ENCODE data around the gene TEX54.
A peak's percentile ranks its signal among the peaks of the same experiment; 100 is the strongest.

Gene TEX54

DNA sequence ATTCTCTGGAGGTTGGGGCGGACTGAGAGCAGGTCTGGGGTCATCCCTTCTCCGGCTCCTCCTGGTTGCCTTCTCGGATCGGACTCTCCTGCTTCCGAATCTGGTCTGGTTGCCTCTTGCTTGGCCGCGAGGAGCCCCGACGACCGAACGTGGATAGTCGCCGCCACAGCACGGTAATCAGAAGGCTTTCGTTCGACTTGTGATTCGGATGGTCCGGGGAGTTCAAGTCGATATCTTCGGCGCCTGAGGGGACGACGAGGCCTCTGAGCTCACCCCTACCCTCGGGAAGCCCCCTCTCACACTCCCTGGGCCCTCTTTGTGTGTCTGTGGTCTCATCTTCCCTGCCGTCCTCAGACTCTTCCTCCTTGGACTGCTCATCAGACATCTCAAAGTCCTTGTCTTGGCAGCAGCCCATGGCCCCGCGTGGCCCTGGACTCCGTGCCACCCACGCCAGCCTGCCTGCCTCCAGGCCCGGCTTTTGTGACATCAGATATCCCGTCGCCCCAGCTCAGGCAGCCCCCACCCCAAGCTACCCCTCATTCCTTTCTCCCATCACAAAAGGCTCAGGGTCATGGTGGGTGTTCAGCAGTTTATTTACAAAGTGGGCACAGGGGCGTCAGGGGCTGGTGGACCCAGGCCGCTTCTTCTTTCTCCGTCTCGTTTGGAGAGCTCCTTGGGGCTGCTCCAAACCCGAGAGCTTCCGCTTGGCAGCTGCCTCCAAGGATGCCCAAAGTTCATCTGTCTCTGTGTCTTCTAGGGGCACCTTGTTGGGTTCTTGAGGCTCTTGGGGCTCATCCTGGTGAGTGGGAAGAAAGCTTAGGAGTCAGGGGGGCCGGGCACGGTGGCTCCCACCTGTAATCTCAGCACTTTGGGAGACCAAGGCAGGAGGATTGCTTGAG is at the start of gene TEX54:
Gene TEX54, minus strand, starts transcription at position 506 of the 899 bp plus-strand sequence.
- Histone ChIP-seq H3K9me3 (ENCODE audit: low read depth, low read length) (no peaks in the 10 kb centered on the region), H3K4me3 (peak within 1 kb of the TSS; percentile 94), H3K36me3 (ENCODE audit: insufficient read depth, low read length) (peaks cover 36% of the 10 kb centered on the region), H3K27ac (peak within 1 kb of the TSS; percentile 82), H3K9ac (ENCODE audit: insufficient read length) (peak within 1 kb of the TSS; percentile 92)
- no peak for TF ChIP-seq EZH2 (IDR thresholded peaks at IDR 0.05)
- TF ChIP-seq FOXP2 (optimal IDR thresholded peaks at IDR 0.05; ENCODE audit: control extremely low read depth, extremely low read length, insufficient read depth) = no peak
- no peak for TF ChIP-seq POLR2AphosphoS5 (IDR thresholded peaks at IDR 0.05; ENCODE audit: borderline replicate concordance, low read depth, low read length)
- DNase-seq (ENCODE audit: low read depth, low spot score) = no peak

GRCh38 chr11:62882431-62882749 is 49.7 kb upstream of the TEX54 start:
- H3K27ac ChIP-seq = peak overlapping the region; percentile 98
- peak overlapping the region; percentile 100 for H3K9ac ChIP-seq (ENCODE audit: insufficient read length)
- H3K9me3 ChIP-seq (ENCODE audit: low read depth, low read length) = no peaks in the 10 kb centered on the region
- TF ChIP-seq EZH2 (IDR thresholded peaks at IDR 0.05) (no peak), POLR2AphosphoS5 (IDR thresholded peaks at IDR 0.05; ENCODE audit: borderline replicate concordance, low read depth, low read length) (no peak), FOXP2 (optimal IDR thresholded peaks at IDR 0.05; ENCODE audit: control extremely low read depth, extremely low read length, insufficient read depth) (no peak)
- H3K4me3 ChIP-seq = peak overlapping the region; percentile 89
- peaks cover 82% of the 10 kb centered on the region for H3K36me3 ChIP-seq (ENCODE audit: insufficient read depth, low read length)
- DNase-seq (ENCODE audit: low read depth, low spot score) = no peak

DNA sequence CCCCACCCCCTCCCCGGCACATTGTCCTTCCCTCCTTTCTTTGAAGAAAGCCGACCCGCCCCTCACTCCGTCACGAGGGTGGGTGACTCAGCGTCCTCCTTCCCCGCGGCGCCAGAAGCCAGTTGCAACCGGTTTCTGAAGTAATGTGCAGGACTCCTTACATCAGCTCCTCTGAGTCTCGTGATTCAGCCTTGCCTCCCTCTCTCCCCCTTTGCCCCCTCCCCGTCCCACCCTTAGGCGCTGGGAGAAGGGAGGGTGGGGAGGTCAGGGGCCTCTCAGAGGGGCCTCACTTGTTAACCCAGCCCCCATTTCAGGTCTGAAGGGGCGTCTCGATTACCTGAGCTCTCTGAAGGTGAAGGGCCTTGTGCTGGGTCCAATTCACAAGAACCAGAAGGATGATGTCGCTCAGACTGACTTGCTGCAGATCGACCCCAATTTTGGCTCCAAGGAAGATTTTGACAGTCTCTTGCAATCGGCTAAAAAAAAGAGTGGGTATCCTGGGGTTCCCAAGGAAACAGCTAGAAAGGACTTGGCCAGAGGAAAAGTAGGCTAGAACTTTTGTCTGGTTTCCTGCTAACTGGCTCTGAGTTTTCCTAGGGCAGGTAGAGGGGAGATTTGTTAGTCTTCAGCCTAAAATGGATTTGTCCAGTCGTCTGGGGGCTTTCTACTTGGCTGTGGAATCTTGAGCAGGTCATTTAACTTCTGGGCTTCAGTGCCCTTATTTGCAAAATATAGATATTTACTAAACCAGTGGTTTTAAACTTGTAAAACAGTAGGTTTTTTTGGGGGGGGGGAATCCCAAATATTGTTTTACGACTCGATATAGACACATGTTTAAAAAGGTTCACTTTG is 49.2 kb upstream of the TEX54 start:
- Histone ChIP-seq H3K27ac (peak overlapping the region; percentile 98), H3K9ac (ENCODE audit: insufficient read length) (peak overlapping the region; percentile 100), H3K4me3 (peak overlapping the region; percentile 89), H3K36me3 (ENCODE audit: insufficient read depth, low read length) (peaks cover 82% of the 10 kb centered on the region), H3K9me3 (ENCODE audit: low read depth, low read length) (no peaks in the 10 kb centered on the region)
- TF ChIP-seq EZH2 (IDR thresholded peaks at IDR 0.05) = no peak
- TF ChIP-seq FOXP2 (optimal IDR thresholded peaks at IDR 0.05; ENCODE audit: control extremely low read depth, extremely low read length, insufficient read depth) = no peak
- TF ChIP-seq POLR2AphosphoS5 (IDR thresholded peaks at IDR 0.05; ENCODE audit: borderline replicate concordance, low read depth, low read length) = no peak; the same call in none of the 2 replicates
- peak; percentile 87 for DNase-seq (ENCODE audit: low read depth, low spot score)

DNA sequence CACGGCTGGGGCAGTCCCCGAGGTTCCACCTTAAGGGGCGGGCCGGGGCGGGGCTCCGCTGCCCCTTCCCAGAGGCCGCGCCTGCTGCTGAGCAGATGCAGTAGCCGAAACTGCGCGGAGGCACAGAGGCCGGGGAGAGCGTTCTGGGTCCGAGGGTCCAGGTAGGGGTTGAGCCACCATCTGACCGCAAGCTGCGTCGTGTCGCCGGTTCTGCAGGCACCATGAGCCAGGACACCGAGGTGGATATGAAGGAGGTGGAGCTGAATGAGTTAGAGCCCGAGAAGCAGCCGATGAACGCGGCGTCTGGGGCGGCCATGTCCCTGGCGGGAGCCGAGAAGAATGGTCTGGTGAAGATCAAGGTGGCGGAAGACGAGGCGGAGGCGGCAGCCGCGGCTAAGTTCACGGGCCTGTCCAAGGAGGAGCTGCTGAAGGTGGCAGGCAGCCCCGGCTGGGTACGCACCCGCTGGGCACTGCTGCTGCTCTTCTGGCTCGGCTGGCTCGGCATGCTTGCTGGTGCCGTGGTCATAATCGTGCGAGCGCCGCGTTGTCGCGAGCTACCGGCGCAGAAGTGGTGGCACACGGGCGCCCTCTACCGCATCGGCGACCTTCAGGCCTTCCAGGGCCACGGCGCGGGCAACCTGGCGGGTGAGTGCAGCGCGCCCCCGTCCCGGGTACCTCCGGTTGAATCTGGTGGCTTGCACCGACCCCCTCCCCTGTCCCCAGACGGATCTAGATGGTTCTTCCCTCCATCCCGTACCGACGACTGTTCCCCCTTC is 48.4 kb upstream of the TEX54 start, which contains the start of gene SLC3A2:
Gene SLC3A2, plus strand, starts transcription at position 94 of the 776 bp plus-strand sequence. Its CDS starts 128 bp downstream, at position 222.
- Histone ChIP-seq H3K9me3 (ENCODE audit: low read depth, low read length) (no peaks in the 10 kb centered on the region), H3K27ac (peak within 1 kb of the TSS; percentile 98), H3K9ac (ENCODE audit: insufficient read length) (peak within 1 kb of the TSS; percentile 100), H3K36me3 (ENCODE audit: insufficient read depth, low read length) (peaks cover 80% of the 10 kb centered on the region), H3K4me3 (peak within 1 kb of the TSS; percentile 89)
- no peak for TF ChIP-seq EZH2 (IDR thresholded peaks at IDR 0.05)
- TF ChIP-seq POLR2AphosphoS5 (IDR thresholded peaks at IDR 0.05; ENCODE audit: borderline replicate concordance, low read depth, low read length) = peak; percentile 99
- TF ChIP-seq FOXP2 (optimal IDR thresholded peaks at IDR 0.05; ENCODE audit: control extremely low read depth, extremely low read length, insufficient read depth) = peak; percentile 6
- DNase-seq (ENCODE audit: low read depth, low spot score) = no peak

DNA sequence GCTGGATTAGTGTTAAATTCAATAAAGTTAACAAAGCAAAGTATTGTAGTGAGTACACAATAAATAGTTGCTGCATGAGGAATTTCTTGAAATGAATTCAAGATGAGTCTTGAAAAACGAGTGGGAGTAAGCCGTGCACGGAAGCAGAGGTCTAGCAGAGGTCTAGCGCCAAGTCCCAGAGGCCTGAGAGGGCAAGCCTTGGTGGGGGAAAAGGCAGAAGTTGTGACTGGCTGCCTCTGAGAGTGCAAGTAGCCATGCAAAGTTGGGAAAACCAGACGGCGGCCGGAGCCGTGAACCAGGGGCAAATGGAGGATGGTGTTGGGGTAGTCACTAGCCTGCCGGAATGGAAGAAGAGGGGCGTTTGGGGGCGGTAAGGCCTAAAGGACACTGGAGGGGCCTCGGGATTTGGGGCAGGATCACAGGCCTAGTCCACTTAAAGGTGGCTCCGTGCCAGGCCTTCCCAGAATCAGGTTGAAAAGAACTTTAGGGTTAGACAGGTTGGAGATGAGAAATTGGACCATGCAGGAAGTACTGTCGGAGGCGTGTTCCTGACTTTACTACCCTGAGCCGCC is 47.7 kb upstream of the TEX54 start:
- Histone ChIP-seq H3K4me3 (peak overlapping the region; percentile 89), H3K36me3 (ENCODE audit: insufficient read depth, low read length) (peaks cover 75% of the 10 kb centered on the region), H3K27ac (peak overlapping the region; percentile 98), H3K9ac (ENCODE audit: insufficient read length) (peak overlapping the region; percentile 100), H3K9me3 (ENCODE audit: low read depth, low read length) (no peaks in the 10 kb centered on the region)
- no peak for DNase-seq (ENCODE audit: low read depth, low spot score)
- TF ChIP-seq FOXP2 (optimal IDR thresholded peaks at IDR 0.05; ENCODE audit: control extremely low read depth, extremely low read length, insufficient read depth) = peak; percentile 61
- no peak for TF ChIP-seq EZH2 (IDR thresholded peaks at IDR 0.05)

GRCh38 chr11:62879235-62879978 is 46.8 kb upstream of the TEX54 start:
- peaks cover 74% of the 10 kb centered on the region for H3K36me3 ChIP-seq (ENCODE audit: insufficient read depth, low read length)
- TF ChIP-seq EZH2 (IDR thresholded peaks at IDR 0.05) (no peak), POLR2AphosphoS5 (IDR thresholded peaks at IDR 0.05; ENCODE audit: borderline replicate concordance, low read depth, low read length) (no peak), FOXP2 (optimal IDR thresholded peaks at IDR 0.05; ENCODE audit: control extremely low read depth, extremely low read length, insufficient read depth) (no peak)
- peak overlapping the region; percentile 70 for H3K27ac ChIP-seq
- no peak for DNase-seq (ENCODE audit: low read depth, low spot score)
- H3K4me3 ChIP-seq = peak overlapping the region; percentile 89; the same call in 1 of the 2 replicates
- H3K9me3 ChIP-seq (ENCODE audit: low read depth, low read length) = no peaks in the 10 kb centered on the region
- H3K9ac ChIP-seq (ENCODE audit: insufficient read length) = no peak overlapping the region

DNA sequence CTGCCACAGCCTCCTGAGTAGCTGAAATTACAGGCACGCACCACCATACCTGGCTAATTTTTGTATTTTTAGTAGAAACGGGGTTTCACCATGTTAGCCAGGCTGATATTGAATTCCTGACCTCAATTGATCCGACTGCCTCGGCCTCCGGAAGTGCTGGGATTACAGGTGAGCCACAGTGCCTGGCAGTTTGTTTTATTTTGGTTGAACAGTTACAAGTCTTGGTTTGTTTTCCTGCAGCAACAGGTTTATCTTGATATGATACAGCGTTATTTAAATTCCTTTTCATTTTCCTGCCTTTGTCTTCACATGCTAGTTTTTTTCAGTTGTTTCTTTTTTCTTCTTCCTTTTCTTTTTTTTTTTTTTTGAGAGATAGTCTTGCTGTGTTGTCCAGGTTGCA is 44.1 kb upstream of the TEX54 start:
- Histone ChIP-seq H3K9me3 (ENCODE audit: low read depth, low read length) (no peaks in the 10 kb centered on the region), H3K36me3 (ENCODE audit: insufficient read depth, low read length) (peaks cover 69% of the 10 kb centered on the region), H3K9ac (ENCODE audit: insufficient read length) (no peak overlapping the region), H3K27ac (no peak overlapping the region), H3K4me3 (no peak overlapping the region)
- no peak for DNase-seq (ENCODE audit: low read depth, low spot score)
- TF ChIP-seq FOXP2 (optimal IDR thresholded peaks at IDR 0.05; ENCODE audit: control extremely low read depth, extremely low read length, insufficient read depth) (no peak), POLR2AphosphoS5 (IDR thresholded peaks at IDR 0.05; ENCODE audit: borderline replicate concordance, low read depth, low read length) (no peak), EZH2 (IDR thresholded peaks at IDR 0.05) (no peak)
